GM21737 (cell line): ENCODE results near the gene ZPLD1.

Experiments used
- ATAC-seq: cut with Tn5 transposase; IDR thresholded peaks from one replicate; pipeline ENCODE4 v1.9.1; 2021; ENCODE audit warnings: mild to moderate bottlenecking, moderate library complexity; ENCODE audit not compliant: unreplicated experiment

The ZPLD1 gene

DNA sequence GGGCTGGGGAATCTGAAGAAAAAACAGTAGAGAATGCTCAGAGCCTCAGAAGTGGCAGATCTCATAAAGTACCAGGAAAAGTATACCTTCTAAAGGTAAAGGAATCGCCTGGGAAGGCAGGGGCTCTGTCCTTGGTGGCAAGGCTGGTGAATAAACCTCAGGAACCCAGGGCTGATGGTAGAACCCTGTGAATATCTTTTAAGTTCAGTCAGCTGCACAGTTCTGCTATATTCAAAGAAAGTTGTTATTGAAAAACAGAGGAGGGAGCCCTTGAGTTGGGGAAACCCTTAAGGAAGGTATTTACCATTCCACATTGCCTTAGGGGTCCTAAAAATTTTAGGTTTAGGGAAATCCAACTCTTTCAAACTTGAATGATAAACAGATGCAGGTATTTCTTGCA, 31.2 kb downstream of the ZPLD1 start:
- ATAC-seq = no peak

DNA sequence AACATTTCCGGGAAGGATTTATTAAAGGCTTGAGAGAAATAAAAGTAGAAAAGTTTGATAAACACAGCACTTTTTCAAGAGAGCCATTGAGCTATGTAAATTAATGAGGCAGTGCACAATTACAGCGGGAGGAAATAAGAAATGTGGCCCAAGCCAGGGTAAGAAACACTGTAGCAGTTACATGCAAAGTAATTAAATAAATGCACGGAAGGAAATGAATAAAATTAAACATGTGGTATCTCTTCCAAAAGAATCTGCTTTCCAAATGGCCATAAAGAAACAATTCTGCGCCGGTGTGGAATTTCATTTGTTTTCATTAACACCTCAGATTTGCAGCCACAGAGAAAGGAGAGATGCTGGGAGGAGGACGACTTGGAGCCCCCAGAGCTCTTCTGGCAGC, 35.3 kb downstream of the ZPLD1 start:
- no peak for ATAC-seq

DNA sequence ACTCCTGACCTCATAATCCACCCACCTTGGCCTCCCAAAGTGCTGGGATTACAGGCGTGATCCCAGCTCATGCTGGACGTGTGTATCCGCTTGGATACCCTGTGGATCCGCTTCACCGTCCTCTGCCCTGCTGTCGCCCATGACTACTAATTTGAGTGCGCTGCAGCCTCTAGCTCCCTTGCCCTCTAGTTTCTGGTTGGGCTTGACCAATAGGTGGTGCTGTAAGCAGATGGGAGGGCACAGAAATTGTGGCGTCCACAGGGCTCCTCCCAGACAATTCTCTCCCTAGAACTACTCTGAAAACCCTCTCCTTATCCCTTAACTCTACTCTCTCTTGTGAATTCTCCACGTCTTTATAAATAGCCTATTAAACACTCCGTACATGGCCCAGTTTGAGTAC, 36.2 kb downstream of the ZPLD1 start:
- ATAC-seq = no peak

DNA sequence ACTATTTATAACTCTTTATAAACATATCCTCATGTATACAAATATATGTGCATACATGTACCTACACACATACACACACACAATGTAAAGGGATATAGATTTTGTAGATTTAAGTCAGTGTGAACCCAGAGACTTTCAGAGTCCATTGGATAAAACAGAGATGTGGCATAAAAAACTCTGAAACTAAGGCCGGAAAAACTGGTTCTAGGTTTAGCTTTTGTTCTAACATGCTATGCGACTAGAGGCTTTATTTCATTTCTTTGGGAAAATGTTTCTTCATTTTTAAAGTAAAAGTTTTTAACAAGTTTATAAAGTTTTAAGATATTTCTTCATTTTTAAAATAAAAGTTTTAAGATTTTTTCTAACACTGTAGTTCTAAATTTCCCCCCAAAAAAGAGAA, 36.7 kb downstream of the ZPLD1 start:
- no peak for ATAC-seq

GRCh38 chr3:102473648-102474047, 38.8 kb downstream of the ZPLD1 start:
- no peak for ATAC-seq

DNA sequence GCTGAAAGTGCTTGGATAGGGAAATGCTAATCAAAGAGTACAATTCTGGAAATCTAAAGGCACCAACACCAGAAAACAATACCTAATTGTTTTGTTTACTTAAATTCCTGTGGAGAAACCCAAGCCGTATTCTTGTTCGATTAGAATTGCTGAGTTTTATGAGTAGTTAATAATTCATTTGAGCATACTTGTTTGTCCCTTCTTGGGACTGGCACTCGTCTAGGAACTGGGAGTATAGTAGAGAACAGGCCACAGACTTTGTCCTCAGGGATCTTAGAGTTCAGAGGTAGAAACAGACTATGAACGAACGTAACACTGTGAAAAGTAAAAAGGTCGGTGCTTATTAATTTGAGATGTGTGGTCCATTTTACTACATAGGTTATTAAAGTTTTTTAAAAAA, 39.4 kb downstream of the ZPLD1 start:
- no peak for ATAC-seq

- ATAC-seq = no peak
Measured at GRCh38 chr3:102476198-102476597, 41.4 kb downstream of the ZPLD1 start.

DNA sequence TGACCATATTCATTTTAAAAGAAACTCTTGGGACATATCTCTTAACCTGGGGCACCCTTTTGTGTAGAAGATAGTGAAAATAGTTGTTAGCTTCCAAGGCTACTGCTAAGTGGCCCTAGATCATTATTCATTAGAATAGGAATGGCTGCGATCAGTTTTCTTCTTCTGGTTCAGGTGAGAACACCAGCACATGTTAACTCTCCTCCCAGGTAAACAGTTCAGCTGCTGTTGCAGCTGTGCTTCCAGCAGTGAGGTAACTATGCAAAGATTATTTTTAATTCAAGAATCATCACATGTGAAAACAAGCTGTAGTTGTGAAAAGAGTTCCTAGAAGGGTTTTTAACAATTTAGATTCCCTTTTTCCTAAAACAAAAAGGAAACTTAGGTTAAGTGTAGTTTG, 43.3 kb downstream of the ZPLD1 start:
- ATAC-seq = no peak

- ATAC-seq = no peak
Measured at GRCh38 chr3:102480139-102480538, 45.3 kb downstream of the ZPLD1 start.

DNA sequence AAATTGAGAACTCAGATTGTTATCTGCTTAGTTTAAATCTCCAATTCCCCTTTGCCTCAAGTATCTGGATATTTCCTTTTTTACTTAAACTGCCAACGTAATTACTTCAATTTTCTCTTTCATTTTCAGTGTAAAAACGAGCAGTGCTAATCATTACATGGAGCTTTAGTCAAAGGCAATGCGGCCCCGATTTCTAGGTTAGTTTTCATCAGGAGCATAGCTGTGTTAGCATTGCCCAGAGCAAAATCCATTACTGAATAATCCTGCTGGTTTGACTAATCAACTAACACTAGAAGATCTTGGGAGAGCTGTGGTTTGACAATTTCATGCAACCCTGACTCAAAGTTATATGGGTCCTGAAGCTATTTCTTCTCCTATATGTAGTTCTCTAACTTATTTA, 46.2 kb downstream of the ZPLD1 start:
- ATAC-seq = no peak

GRCh38 chr3:102483556-102483955, 48.7 kb downstream of the ZPLD1 start:
- no peak for ATAC-seq

DNA sequence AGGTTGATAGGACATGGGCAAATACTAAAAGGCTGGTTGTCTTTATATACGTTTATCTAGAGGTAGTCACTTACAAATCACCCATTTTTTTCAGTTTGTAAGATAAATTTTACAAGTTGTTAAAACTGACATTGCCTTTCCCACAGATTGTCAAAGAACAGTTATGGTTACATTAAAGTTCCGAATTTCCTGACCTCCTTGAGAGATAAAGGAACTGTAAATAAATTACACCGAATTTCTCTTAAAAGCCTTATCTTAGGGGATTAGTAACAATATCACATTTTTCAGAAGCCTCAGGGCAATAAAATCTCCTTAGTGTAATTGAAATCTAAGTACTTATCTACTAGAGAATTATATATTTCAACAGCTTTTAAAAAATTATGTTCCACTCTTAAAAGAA, 49.5 kb downstream of the ZPLD1 start:
- ATAC-seq = no peak

GRCh38 chr3:102485701-102486100, 50.9 kb downstream of the ZPLD1 start:
- ATAC-seq = no peak

DNA sequence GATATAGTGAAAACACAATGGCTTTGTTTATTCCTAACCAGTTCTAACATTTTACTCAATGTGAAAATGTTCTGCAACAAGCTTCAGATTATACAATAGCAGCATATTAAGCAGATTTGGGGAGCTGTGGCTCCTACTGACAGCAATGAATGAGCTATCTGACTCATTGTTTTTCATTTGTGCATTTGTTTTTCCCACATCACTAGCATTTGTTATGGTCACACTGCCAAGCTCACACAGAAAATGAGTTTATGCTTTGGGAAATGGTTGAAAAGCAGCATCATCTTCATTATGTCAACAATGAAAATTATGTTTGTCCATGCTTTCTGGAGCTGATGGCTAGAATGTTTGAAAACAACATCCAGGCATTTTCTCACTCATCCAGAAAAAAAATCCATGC, 53.5 kb downstream of the ZPLD1 start:
- no peak for ATAC-seq

DNA sequence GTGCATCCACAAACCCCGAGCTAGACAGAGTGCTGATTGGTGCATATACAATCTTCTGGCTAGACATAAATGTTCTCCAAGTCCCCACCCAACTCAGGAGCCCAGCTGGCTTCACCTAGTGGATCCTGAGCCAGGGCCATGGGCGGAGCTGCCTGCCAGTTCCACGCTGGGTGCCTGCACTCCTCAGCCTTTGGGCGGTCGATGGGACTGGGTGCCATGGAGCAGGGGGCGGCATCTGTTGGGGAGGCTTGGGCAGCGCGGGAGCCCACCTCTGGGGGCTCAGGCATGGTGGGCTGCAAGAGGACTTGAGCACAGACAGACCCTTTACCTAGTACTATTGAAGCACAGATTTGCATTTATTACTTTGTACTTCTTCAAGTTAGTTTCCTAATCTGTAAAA, 57.5 kb downstream of the ZPLD1 start:
- no peak for ATAC-seq

GRCh38 chr3:102497571-102497970, 62.8 kb downstream of the ZPLD1 start:
- no peak for ATAC-seq

DNA sequence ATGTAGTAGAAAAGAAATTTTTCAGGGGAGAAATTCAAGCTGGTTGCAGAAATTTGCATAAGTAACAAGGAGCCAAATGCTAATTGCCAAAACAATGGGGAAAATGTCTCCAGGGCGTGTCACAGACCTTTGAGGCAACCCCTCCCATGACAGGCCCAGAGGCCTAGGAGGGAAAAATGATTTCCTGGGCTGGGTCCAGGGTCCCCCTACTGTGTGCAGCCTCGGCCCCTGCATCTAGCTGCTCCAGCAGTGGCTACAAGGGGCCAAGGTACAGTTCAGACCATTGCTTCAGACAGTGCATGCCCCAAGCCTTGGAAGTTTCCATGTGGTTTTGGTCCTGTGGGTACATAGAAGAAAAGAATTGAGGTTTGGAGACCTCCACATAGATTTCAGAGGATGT, 70.7 kb downstream of the ZPLD1 start:
- no peak for ATAC-seq

DNA sequence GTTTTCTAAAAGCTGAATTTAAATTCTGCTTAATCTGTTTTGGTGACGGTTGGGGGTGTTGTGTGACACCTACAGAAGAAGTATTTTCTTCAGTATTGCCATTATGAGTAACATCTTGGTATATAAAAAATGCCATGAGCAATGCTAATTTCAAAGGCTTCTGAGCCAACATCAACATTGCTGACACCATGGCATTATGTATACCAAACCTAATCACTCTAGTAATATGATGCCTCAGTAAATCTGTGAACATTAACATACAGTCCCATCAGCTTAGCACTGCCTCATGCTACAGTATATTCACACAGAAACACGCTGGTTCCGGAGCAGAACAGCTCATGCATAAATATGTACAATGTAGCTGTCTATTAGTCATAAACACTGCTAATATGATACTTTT, 75.8 kb downstream of the ZPLD1 start:
- no peak for ATAC-seq

DNA sequence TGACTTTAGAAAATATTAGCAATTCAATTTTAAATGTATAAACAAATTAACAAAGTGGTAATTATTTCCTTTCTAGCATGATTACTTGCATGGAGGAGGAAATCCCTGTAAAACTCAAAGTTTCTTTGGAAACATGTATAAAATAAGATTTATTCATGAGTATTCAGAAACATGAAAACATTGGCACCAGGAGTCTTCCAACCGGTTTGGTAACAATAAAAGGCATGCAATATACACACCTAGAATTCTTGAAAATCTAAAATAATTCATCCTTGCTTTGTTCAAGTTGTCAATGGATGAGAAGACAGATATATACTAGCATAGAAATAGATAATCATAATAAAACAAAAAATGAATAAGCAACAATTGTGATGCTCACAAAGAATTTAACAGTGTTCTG, 76.4 kb downstream of the ZPLD1 start:
- no peak for ATAC-seq

DNA sequence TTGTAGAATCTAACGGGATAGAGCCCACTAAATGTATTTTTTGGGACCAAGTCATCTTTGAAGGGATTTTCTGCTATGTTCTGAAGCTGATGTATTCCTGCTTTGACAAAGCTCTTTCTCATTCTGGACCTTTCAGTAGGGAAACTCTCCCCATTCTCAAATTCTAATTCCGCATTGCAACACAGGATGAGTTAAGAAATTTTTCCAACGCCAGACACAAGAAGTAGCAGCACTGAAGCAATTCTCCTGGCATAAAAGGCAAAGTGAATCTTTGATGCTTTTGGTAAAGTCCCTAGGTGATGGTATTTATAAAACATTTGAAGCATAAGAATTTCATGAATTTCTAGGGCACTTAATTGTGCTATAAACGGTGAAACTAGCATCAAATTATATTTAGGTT, 76.8 kb downstream of the ZPLD1 start:
- no peak for ATAC-seq

DNA sequence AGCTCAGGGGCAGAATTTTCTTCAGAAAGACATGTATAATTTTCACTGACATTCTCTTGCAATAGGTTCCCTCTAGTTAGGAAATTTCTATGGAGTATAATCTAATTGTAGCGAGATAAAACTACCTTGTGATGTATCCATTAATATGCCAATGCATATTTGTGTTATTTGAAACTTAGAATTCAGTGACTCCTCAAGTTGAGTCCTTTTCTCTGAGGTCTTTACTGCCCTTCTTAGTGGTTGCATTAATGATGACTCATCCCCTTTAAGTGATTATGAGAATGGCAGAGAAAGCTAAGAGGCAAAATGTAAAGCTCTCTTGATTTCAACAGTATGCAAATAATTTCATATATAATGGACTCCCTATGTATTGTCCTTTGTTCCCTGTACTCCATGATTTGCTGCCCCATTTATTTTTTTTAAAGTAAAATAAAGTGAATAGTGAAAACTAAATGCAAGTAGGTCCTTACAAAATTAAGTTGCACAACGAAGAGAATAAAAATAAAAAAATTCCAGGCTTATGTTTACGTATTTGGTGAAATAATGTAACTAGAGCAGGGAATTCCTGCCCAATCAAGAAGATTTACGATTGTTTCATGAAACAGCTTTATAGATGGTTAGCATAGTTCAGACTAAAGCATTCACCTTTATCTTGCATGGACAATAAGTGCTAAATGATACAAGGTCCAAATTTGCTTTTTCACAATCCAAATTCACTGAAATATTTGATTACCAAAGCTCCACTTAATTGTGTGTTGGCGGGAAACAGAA, 78.1 kb downstream of the ZPLD1 start:
- no peak for ATAC-seq

GRCh38 chr3:102514241-102514640, 79.4 kb downstream of the ZPLD1 start:
- ATAC-seq = no peak

GRCh38 chr3:102521246-102521645, 86.4 kb downstream of the ZPLD1 start:
- no peak for ATAC-seq
